Activated T-cell treated with anti-CD3 and anti-CD28 coated beads for 24 hours (primary cell): Measurements from ENCODE around the gene KLB.
A peak's percentile ranks its signal among the peaks of the same experiment; 100 is the strongest.
"Not testable (repeated sequence)": the region's sequence is repeated elsewhere in the genome, so short reads cannot be mapped to it uniquely, and the experiment has no call there.

Experiments used
- DNase-seq: peaks from one replicate; pipeline ENCODE4 v3.0.0-alpha.2; 2020; ENCODE audit warnings: low read depth

Gene KLB

GRCh38 chr4:39406763-39407583, at the start of gene KLB:
Gene KLB, plus strand, starts transcription at chr4:39406930. Its CDS starts 20 bp downstream, at chr4:39406950.
- no peak for DNase-seq

- DNase-seq, result no peak
These were observed 49.7 kb upstream of the KLB start for GRCh38 chr4:39357002-39357401.

GRCh38 chr4:39360611-39361010, 46.1 kb upstream of the KLB start:
- not testable (repeated sequence) for DNase-seq

GRCh38 chr4:39362827-39363226, 43.9 kb upstream of the KLB start:
- no peak for DNase-seq

GRCh38 chr4:39363773-39364393, 42.8 kb upstream of the KLB start:
- no peak for DNase-seq

GRCh38 chr4:39365360-39365759, 41.4 kb upstream of the KLB start:
- no peak for DNase-seq

- DNase-seq, result peak; percentile 90
These were observed 40.6 kb upstream of the KLB start, which contains the start of gene RFC1 for GRCh38 chr4:39365830-39366771. Gene RFC1, minus strand, starts transcription at chr4:39366362. Its CDS starts 121 bp downstream, at chr4:39366241.

GRCh38 chr4:39367166-39367565, 39.6 kb upstream of the KLB start:
- DNase-seq, result no peak

- DNase-seq, result no peak
These were observed 37.4 kb upstream of the KLB start for GRCh38 chr4:39369301-39369700.

- not testable (repeated sequence) for DNase-seq
These were observed 35.5 kb upstream of the KLB start for GRCh38 chr4:39371209-39371608.

- DNase-seq, result no peak
These were observed 31.3 kb upstream of the KLB start for GRCh38 chr4:39375478-39375877.

GRCh38 chr4:39383690-39384089, 23.0 kb upstream of the KLB start:
- DNase-seq, result no peak

GRCh38 chr4:39384563-39384962, 22.2 kb upstream of the KLB start:
- no peak for DNase-seq

GRCh38 chr4:39390603-39391002, 16.1 kb upstream of the KLB start:
- DNase-seq, result no peak

- DNase-seq, result no peak
These were observed 12.0 kb upstream of the KLB start for GRCh38 chr4:39394706-39395105.

GRCh38 chr4:39401640-39402039, 5.1 kb upstream of the KLB start:
- not testable (repeated sequence) for DNase-seq

- no peak for DNase-seq
These were observed 805 bp downstream of the KLB start for GRCh38 chr4:39407584-39407885.

- DNase-seq, result no peak
These were observed 3.7 kb downstream of the KLB start for GRCh38 chr4:39410415-39410814.

- DNase-seq, result not testable (repeated sequence)
These were observed 4.8 kb downstream of the KLB start for GRCh38 chr4:39411561-39411960.

GRCh38 chr4:39415678-39416283, 9.1 kb downstream of the KLB start:
- no peak for DNase-seq

GRCh38 chr4:39422247-39422646, 15.5 kb downstream of the KLB start:
- no peak for DNase-seq

GRCh38 chr4:39425297-39425696, 18.6 kb downstream of the KLB start:
- DNase-seq, result not testable (repeated sequence)
